Measurements from ENCODE around the gene SMPD1.
A peak's percentile ranks its signal among the peaks of the same experiment; 100 is the strongest.

SMPD1 gene

DNA sequence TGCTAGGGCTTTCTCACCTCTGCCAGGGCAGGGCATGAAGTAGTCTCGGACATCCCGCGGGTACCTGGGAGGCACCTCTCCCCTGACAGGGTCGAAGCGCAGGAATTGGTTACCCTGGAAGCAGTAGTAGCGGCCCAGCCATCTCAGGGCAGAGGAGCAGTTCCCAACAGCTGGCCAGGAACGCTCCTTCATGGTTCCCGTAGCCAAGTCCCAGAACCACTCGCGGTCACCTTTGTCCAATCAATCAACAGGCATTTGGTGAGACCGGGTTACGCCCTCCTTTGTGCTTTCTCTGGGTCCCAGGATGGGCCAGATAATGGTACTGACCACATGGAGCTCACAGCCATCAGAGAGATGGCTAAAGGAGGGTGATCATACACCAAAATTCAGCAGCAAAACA, 47.1 kb downstream of the SMPD1 start:
- in situ Hi-C loops (cut with HindIII; ENCODE audit: low pct_ligation_motif_present, low sequenced_read_pairs): no loop called here
- H3K27ac ChIP-seq: no peak overlapping the region
- TF ChIP-seq, protein P1, sequence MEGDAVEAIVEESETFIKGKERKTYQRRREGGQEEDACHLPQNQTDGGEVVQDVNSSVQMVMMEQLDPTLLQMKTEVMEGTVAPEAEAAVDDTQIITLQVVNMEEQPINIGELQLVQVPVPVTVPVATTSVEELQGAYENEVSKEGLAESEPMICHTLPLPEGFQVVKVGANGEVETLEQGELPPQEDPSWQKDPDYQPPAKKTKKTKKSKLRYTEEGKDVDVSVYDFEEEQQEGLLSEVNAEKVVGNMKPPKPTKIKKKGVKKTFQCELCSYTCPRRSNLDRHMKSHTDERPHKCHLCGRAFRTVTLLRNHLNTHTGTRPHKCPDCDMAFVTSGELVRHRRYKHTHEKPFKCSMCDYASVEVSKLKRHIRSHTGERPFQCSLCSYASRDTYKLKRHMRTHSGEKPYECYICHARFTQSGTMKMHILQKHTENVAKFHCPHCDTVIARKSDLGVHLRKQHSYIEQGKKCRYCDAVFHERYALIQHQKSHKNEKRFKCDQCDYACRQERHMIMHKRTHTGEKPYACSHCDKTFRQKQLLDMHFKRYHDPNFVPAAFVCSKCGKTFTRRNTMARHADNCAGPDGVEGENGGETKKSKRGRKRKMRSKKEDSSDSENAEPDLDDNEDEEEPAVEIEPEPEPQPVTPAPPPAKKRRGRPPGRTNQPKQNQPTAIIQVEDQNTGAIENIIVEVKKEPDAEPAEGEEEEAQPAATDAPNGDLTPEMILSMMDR (IDR thresholded peaks at IDR 0.05; ENCODE audit: low read depth, low read length, missing control alignments): no peak
- H3K27me3 ChIP-seq (replicated peaks): no peaks in the 10 kb centered on the region
- H3K4me3 ChIP-seq (ENCODE audit: low read depth, low read length): no peak overlapping the region
- no peak for DNase-seq
- H3K36me3 ChIP-seq (replicated peaks): no peaks in the 10 kb centered on the region

DNA sequence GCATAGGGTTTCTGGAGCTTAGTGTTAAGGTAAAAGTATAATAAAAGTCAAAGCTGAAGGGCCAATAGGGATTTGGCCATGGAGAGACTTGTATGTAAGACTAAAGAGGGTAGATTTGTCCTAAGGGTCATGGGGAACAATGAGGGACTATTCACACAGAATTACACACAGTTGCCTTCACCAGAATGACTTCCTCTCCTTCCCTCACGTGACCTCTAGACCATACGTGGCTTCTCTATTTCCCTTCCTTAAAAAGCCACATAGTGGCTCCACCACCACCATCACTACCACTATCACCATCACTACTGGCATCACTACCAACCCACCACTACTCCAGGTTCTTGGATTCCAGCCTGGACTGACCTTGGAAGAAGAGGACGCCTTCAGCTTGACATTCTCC, 47.7 kb downstream of the SMPD1 start:
- TF ChIP-seq, protein P1 (IDR thresholded peaks at IDR 0.05; ENCODE audit: low read depth, low read length, missing control alignments): no peak

DNA sequence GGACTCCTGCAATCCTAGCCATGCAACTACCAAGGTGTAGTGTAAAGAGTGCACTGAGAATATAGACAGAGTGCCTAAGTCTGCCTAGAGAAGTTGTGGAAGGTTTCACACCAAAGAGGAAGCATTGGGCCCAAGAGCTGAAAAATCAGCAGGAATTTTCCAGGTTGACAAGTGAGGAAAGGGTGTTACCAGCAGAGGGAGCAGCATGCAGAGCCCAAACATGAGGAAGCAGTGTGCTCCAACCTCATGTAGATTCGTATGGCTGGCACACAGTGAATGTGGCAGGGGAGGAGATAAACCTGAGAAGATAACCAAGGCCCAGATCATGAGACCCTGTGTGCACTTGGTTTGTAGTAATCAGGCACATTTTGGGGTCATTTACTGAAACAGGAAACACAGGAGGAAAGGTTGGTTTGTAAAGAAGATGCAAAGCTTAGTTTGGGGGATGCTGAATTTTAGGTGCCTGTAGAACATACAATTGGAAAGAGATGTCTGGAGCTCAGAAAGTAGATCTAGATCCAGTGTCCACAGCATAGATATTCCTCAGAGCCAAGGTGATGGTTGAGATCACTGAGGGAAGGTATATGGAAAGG, 48.8 kb downstream of the SMPD1 start:
- Histone ChIP-seq H3K36me3 (replicated peaks) (no peaks in the 10 kb centered on the region), H3K27ac (no peak overlapping the region), H3K4me3 (ENCODE audit: low read depth, low read length) (no peak overlapping the region), H3K27me3 (replicated peaks) (no peaks in the 10 kb centered on the region)
- peak; percentile 35 for DNase-seq
- TF ChIP-seq, protein P1 (IDR thresholded peaks at IDR 0.05; ENCODE audit: low read depth, low read length, missing control alignments): peak; percentile 92
- in situ Hi-C loops (cut with HindIII; ENCODE audit: low pct_ligation_motif_present, low sequenced_read_pairs): no loop called here

More for the DNA sequence above, 47.7 kb downstream of the SMPD1 start:
- in situ Hi-C loops (cut with HindIII; ENCODE audit: low pct_ligation_motif_present, low sequenced_read_pairs): no loop called here
- Histone ChIP-seq H3K27me3 (replicated peaks) (no peaks in the 10 kb centered on the region), H3K27ac (no peak overlapping the region), H3K4me3 (ENCODE audit: low read depth, low read length) (no peak overlapping the region), H3K36me3 (replicated peaks) (no peaks in the 10 kb centered on the region)
- no peak for DNase-seq

DNA sequence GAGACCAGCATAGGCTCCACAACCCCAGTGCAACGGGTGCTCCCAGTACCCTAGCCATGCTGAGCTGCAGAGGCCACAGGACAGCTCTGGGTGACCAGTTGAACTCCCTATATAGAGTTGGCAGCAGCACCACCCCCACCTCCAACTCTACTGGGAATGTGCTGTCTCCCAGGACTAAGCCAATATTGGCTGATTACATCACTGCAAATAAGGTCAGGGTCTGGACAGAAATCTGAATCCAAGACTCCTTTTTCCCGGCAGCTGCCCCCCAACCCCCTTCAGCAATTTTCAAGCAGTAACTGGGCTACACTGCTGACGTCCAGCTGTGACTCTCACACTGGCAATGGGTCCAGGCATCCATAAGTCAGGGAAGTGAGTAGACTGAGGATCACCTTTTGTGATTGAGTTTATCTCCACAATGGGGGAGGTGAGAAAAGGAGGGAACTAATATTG, 50.7 kb downstream of the SMPD1 start, which contains the start of gene HPX:
Gene HPX, minus strand, starts transcription at position 82 of the 453 bp plus-strand sequence. Its CDS starts 24 bp downstream, at position 58.
- no peaks in the 10 kb centered on the region for H3K36me3 ChIP-seq (replicated peaks)
- in situ Hi-C loops (cut with HindIII; ENCODE audit: low pct_ligation_motif_present, low sequenced_read_pairs): no loop called here
- no peak within 1 kb of the TSS for H3K4me3 ChIP-seq (ENCODE audit: low read depth, low read length)
- no peaks in the 10 kb centered on the region for H3K27me3 ChIP-seq (replicated peaks)
- H3K27ac ChIP-seq: no peak within 1 kb of the TSS
- TF ChIP-seq, protein P1 (IDR thresholded peaks at IDR 0.05; ENCODE audit: low read depth, low read length, missing control alignments): no peak
- DNase-seq: no peak

DNA sequence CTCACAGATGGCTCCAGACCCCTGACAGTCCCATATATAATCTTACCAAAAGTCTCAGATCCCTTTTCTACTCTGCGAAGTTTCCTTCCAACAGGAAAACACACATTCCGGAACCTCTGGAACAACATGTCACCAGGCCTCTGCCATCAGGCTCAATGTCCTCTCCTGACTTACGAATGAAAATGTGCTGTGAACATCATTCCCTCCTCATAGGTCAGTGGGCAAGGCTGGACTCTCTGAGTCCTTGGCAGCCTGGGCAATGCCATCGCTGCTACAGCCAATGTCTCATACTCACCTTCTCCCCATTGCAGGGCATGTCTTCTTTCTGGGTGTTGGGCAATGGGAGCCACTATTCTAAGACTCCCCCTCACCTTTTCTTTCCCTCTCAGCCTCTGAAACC, 52.2 kb downstream of the SMPD1 start:
- H3K27me3 ChIP-seq (replicated peaks): no peaks in the 10 kb centered on the region
- H3K36me3 ChIP-seq (replicated peaks): no peaks in the 10 kb centered on the region
- in situ Hi-C loops (cut with HindIII; ENCODE audit: low pct_ligation_motif_present, low sequenced_read_pairs): no loop called here
- no peak for DNase-seq
- H3K27ac ChIP-seq: no peak overlapping the region
- H3K4me3 ChIP-seq (ENCODE audit: low read depth, low read length): no peak overlapping the region
- TF ChIP-seq, protein P1 (IDR thresholded peaks at IDR 0.05; ENCODE audit: low read depth, low read length, missing control alignments): no peak
